GM12878 (cell line): ENCODE data around the gene NEU1. TPM values are rescaled to one million over a fixed set of nuclear protein-coding genes. Genes with fewer than 3 reads are reported as not detected.

Experiments
- ATAC-seq: fragments of 200-7000 bp; cut with Tn5 transposase; 3 replicates; pipeline ENCODE4 v1.9.1; 2020; ENCODE audit warnings: mild to moderate bottlenecking, moderate library complexity
- BruUV-seq: library from RNA; stranded (reverse); fragments of 400-500 nt; replicated peaks from 2 replicates; lab custom pipeline; 2021; lab: Mats Ljungman, UMichigan
- CTCF ChIA-PET: fragments of 300-600 bp; sonication (Branson Sonifier 250); formaldehyde crosslinking; extraction: SDS; loops from one replicate; lab custom pipeline; 2021; ENCODE audit warnings: inconsistent platforms; lab: Yijun Ruan, JAX
- POLR2A ChIA-PET: fragments of 350-600 bp; formaldehyde crosslinking; extraction: SDS; loops from one replicate; lab custom pipeline; 2021; ENCODE audit warnings: inconsistent platforms; lab: Charles Lee
- RAD21 ChIA-PET: fragments of 300-600 bp; sonication (Branson Sonifier 250); formaldehyde crosslinking; loops from one replicate; lab custom pipeline; 2023; ENCODE audit warnings: antibody characterized with exemption; ENCODE audit not compliant: unreplicated experiment; lab: Charles Lee
- SMC1A ChIA-PET: fragments of 300-600 bp; sonication (Branson Sonifier 250); formaldehyde crosslinking; loops from one replicate; lab custom pipeline; 2023; ENCODE audit not compliant: unreplicated experiment, uncharacterized antibody; lab: Charles Lee
- DNase-seq: peaks from one replicate; pipeline ENCODE4 v3.0.0-alpha.2; 2011; ENCODE audit warnings: low read depth, low spot score
- FAIRE-seq: peaks from 3 replicates; lab custom pipeline; 2011; peaks lifted over from hg19 to GRCh38; lab: Jason Lieb, UNC
- H2AFZ ChIP-seq: 2 replicates; pipeline ENCODE4 v1.6.0; 2011; ENCODE audit warnings: low read depth, low read length, control low read depth; ENCODE audit not compliant: control insufficient read depth
- H3K27ac ChIP-seq: 2 replicates; pipeline ENCODE4 v1.5.1; 2011; ENCODE audit warnings: control low read depth; ENCODE audit not compliant: control insufficient read depth, insufficient read depth
- H3K27me3 ChIP-seq, 2 experiments: replicated peaks in 1 of 2; 2 replicates each; pipeline versions ENCODE4 v1.6.0 to v1.6.1; 2011; ENCODE audit warnings: low read length in 1 of 2; ENCODE audit not compliant: control insufficient read depth in 2 of 2, insufficient read depth in 2 of 2
- H3K36me3 ChIP-seq, 2 experiments: 2 replicates each; pipeline ENCODE4 v1.5.1; 2011; ENCODE audit warnings: low read length in 1 of 2; ENCODE audit not compliant: control insufficient read depth in 2 of 2, insufficient read depth in 2 of 2
- H3K4me1 ChIP-seq: 2 replicates; pipeline ENCODE4 v1.6.1; 2011; ENCODE audit warnings: mild to moderate bottlenecking, low read length, moderate library complexity, mixed read lengths; ENCODE audit not compliant: control insufficient read depth, insufficient read depth
- H3K4me2 ChIP-seq: 2 replicates; pipeline ENCODE4 v1.6.0; 2011; ENCODE audit warnings: control low read depth; ENCODE audit not compliant: control insufficient read depth, insufficient read depth
- H3K4me3 ChIP-seq: fragments of 200-600 bp; sonication (generic); 2 replicates; pipeline ENCODE4 v1.5.1; 2016
- H3K79me2 ChIP-seq: 2 replicates; pipeline ENCODE4 v1.6.0; 2011; ENCODE audit warnings: low read length; ENCODE audit not compliant: control insufficient read depth, insufficient read depth
- H3K9ac ChIP-seq: 2 replicates; pipeline ENCODE4 v1.8.0; 2011; ENCODE audit warnings: low read length, control low read depth, mixed read lengths; ENCODE audit not compliant: control insufficient read depth, insufficient read depth
- H3K9me3 ChIP-seq: replicated peaks from 3 replicates; pipeline ENCODE4 v1.5.1; 2011; ENCODE audit warnings: mild to moderate bottlenecking, low read length; ENCODE audit not compliant: control insufficient read depth, insufficient read depth
- H4K20me1 ChIP-seq: 2 replicates; pipeline ENCODE4 v1.6.0; 2011; ENCODE audit not compliant: control insufficient read depth, insufficient read depth
- BHLHE40 ChIP-seq, 2 experiments: fragments of 450-650 bp in 1 of 2; IDR thresholded peaks; 2 replicates each; pipeline ENCODE4 v1.6.1; 2011 to 2017; ENCODE audit warnings: low read depth in 2 of 2, borderline replicate concordance in 1 of 2, improper control_type of control experiment in 1 of 2, low read length in 1 of 2, mild to moderate bottlenecking in 1 of 2
- DPF2 ChIP-seq: fragments of 450-650 bp; IDR thresholded peaks from 2 replicates; pipeline ENCODE4 v1.6.1; 2017; ENCODE audit warnings: mild to moderate bottlenecking
- KDM1A ChIP-seq: fragments of 200-600 bp; sonication (generic); IDR thresholded peaks from 2 replicates; pipeline ENCODE4 v1.6.1; 2016; ENCODE audit warnings: borderline replicate concordance
- ZBTB11 ChIP-seq: fragments of 450-650 bp; formaldehyde crosslinking; IDR thresholded peaks from 2 replicates; pipeline ENCODE4 v1.5.0; 2022; ENCODE audit warnings: mild to moderate bottlenecking, missing genetic modification characterization
- WGBS: methylation state at CpG from one replicate; pipeline ENCODE4 v1.1.6; 2016; ENCODE audit warnings: low lambda C conversion rate; ENCODE audit not compliant: insufficient replicate concordance, insufficient coverage; ENCODE audit errors: missing lambda C conversion rate; 5-methylcytosine and 5-hydroxymethylcytosine counted together
- in situ Hi-C: fragments of 300-500 bp; cut with MboI; formaldehyde crosslinking; loops from 9 replicates; pipeline ENCODE4 v1.14.3; 2018; ENCODE audit warnings: mixed read lengths
- intact Hi-C: fragments of 100-400 bp; cut with micrococcal nuclease; formaldehyde crosslinking; loops from one replicate; pipeline ENCODE4 v1.14.2; 2022; ENCODE audit not compliant: unreplicated experiment
- polyA plus RNA-seq, 11 experiments: library from polyadenylated mRNA; depleted of rRNA in 4 of 11; unstranded in 6 of 11; stranded (reverse) in 5 of 11; fragments of >200 nt; fragmentation: Nextera tagmentation in 4 of 11; fragmentation: Illumina TruSeq in 1 of 11; extraction: Ambion mirVana in 4 of 11; extraction: Trizol in 1 of 11; gene quantifications; 1 replicate in 1 of 11; 2 replicates in 10 of 11; pipeline versions ENCODE4 v1.2.1 to v1.2.3, GENCODE V29; 2011 to 2016; ENCODE audit warnings: inconsistent platforms in 2 of 11, missing spikeins in 2 of 11, low read depth in 1 of 11
- total RNA-seq, 4 experiments: library from RNA; depleted of rRNA in 3 of 4; stranded (reverse); fragments of >200 nt in 3 of 4; fragmentation: Illumina TruSeq in 1 of 4; extraction: Trizol in 1 of 4; gene quantifications; 2 replicates each; pipeline versions ENCODE4 v1.2.1 to v1.2.3, GENCODE V29; 2013 to 2021

NEU1 gene
- total and polyA plus RNA-seq, 10 of the 15 experiments (the other 5 are each of a cell fraction or from before 2014, with no cell fraction given), result 7.2 to 26.9 (median 21.6) TPM

DNA sequence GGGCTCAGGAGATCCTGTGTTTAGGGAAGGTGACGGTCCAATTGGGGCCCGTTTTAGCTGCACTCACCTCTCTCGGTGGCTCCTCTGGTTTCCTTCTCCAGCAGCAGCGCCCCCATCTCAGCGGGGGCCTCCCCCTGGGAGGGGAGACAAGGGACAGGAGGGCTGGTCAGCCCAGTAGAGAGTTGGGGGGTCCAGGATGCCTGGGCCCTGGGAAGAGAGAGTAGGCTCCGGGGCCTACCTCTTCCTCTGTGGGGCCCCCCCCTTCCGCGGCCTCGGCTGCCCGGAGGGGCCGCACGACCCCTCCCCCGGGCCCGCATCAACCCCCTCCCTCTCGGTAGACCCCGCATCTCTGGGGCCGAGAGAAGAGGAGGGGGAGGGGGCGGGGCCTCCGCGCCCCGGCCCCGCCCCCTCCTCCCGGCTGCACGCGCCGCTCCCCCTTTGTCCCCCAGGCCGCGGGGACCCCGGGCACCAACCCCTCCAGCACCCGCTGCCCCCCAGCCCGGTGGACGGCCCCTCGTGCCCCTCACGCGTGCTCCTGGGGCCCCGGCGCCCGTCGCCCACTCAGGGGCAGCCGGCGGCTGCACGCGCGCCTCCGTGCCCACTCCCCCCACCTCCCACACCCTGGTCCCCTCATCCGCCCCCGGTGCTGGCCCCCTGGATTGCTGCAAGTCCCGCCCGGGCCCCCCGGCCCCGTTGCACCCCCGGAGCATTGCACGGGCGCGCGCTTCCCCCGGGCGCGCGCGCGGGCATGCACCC, 34.4 kb upstream of the NEU1 start:
- RAD21 ChIA-PET, result interaction anchor here (0.6 to 0.7 kb wide), 2 partner anchors 26 to 34 kb away, joined by 3 read pairs; partner anchors contain the start of gene NEU1
- peak overlapping the region; percentile 58; the same call in 1 of the 2 replicates for H3K27ac ChIP-seq
- SMC1A ChIA-PET, result no interaction called here
- H4K20me1 ChIP-seq, result no peaks in the 10 kb centered on the region
- POLR2A ChIA-PET, result interaction anchor here (0.6 to 1.6 kb wide), 11 partner anchors 10 to 325 kb away, joined by 3 to 9 read pairs (median 3); partner anchors contain the start of genes ABHD16A, ATF6B, FKBPL and LSM2
- peaks cover 2 to 10% of the 10 kb centered on the region in 2 experiments for H3K36me3 ChIP-seq
- FAIRE-seq (no peak), ATAC-seq (peak; percentile 3), DNase-seq (no peak)
- CTCF ChIA-PET, result interaction anchor here (1.3 kb wide), 1 partner anchor 10 kb away, joined by 5 read pairs; no protein-coding TSS in a partner anchor
- 0% methylated on average over 18 of the region's 62 CpGs for WGBS
- TF ChIP-seq KDM1A (no peak), BHLHE40 (IDR thresholded peaks at IDR 0.05; ENCODE audit: borderline replicate concordance in 1 of 2, low read depth in 2 of 2, low read length in 1 of 2) (peak in 1 of 2 experiments; percentile 77; a peak in 1 of 4 replicates), DPF2 (0 out of 2 replicates have a peak, but pooled peaks have one; percentile 13), ZBTB11 (no peak)
- peak overlapping the region; percentile 97 for H3K4me2 ChIP-seq
- H3K4me1 ChIP-seq, result peaks cover 18% of the 10 kb centered on the region
- H3K4me3 ChIP-seq, result peak overlapping the region; percentile 84
- peak overlapping the region; percentile 65 for H2AFZ ChIP-seq
- H3K9me3 ChIP-seq, result no peaks in the 10 kb centered on the region
- BruUV-seq, result no TSS peak
- H3K9ac ChIP-seq, result peak overlapping the region; percentile 76
- no peaks in the 10 kb centered on the region for H3K27me3 ChIP-seq
- in situ Hi-C loops, result no loop called here
- intact Hi-C loops, result no loop called here
- H3K79me2 ChIP-seq, result peaks cover 12% of the 10 kb centered on the region
